HG03066 (cell line): ENCODE data around the gene HSPA6.
"Not testable (repeated sequence)": the region's sequence is repeated elsewhere in the genome, so short reads cannot be mapped to it uniquely, and the experiment has no call there.

Experiments
- ATAC-seq: cut with Tn5 transposase; IDR thresholded peaks from one replicate; pipeline ENCODE4 v1.9.1; 2021; ENCODE audit warnings: low read depth; ENCODE audit not compliant: unreplicated experiment

Gene HSPA6

DNA sequence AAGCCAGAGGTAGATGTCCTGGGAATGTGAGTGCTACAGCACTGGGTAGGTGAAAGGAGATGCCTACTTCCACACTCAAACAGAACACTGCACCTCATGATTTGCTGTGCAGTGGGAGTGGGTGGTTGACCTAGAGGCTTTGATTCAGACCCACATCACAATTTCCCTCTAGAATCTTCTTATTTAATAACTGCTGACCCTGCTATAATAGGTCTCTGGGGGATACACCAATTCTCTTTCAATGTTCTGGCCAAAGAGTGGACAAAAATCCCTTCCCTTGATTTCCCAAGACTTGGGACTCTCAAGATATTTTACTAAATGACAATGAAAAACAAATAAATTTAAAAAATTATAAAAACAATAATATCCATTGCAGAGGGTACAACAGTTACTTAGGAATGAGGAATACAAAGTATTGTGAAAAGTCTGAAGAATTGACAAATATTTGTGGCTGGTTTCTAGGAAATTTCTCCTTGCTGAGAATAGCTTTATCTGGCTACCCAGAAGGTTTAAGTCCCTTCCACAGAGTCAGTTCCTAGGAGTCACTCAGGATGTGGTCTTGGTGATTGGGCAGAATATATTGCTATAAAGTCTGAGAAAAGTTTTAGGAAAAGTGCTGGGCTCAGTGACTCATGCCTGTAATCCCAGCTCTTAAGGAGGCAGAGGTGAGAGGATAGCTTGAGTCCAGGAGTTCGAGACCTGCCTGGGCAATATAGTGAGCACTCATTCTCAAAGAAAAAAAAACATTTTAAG lies 21.5 kb upstream of the HSPA6 start:
- no peak for ATAC-seq

DNA sequence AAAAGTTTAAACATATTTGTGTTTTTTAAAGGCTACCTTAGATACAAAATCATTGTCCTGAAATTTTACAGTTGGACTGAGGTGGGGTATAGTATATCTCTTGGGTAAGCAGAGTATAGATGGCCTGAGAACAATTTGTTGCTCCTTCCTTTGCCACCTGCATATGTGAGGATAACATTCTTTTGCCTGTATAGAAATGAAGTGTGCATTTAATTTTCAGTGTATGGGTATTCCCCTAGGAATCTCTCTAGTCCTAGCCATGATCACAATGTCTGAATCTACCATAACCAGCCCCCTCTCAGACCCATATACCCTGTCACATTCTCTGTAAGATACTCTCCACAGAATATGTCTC lies 21.0 kb upstream of the HSPA6 start:
- ATAC-seq: no peak

DNA sequence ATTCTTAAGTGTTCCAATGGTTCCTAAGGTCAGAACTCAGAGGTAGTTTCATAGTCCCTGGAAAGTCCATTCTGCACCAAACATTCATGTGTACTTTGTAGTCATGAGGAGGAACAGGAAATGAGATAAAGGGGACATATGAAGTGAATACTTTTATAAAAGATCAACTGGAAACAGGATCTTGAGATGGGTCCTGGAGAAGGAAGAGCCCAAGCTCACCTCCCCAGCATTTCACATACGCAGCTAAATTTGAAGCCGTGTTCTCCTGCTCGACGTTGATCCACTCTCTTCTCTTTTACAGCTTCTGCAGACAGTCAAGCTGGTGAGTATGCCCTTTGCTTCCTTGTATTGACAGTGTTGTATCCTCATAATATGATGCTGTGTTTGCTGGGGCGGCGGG lies 18.7 kb upstream of the HSPA6 start:
- ATAC-seq: no peak

DNA sequence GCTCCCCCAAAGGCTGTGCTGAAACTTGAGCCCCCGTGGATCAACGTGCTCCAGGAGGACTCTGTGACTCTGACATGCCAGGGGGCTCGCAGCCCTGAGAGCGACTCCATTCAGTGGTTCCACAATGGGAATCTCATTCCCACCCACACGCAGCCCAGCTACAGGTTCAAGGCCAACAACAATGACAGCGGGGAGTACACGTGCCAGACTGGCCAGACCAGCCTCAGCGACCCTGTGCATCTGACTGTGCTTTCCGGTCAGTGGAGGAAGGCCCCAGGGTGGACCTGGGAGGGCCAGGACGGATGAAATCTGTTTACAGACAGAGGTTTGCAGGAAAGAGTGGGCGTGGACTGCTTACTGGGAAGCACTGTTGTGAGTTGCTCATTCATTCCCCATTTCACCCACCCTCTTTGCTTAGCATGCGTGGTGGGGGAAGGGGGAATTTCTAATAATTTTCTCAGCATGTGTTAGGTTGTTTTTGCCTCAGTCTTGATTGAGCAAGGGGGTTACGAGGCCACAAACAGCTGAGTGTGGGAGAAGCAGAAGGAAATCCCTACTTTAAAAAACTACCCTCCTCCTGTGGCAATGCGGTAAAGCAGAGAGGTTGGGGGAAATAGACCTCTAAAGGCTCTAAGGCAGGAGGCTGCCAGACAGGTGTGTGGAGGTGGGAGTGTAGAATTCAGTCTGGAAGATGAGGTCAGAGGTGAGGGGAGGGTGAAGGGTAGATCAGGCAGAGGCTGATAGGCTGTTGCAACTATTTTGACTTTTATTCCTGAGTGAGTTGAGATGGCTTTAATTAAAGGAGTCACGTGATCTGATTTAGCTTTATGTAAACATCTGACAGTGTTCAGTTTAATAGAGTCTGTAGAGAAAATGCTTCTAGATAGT lies 17.8 kb upstream of the HSPA6 start:
- ATAC-seq: no peak

DNA sequence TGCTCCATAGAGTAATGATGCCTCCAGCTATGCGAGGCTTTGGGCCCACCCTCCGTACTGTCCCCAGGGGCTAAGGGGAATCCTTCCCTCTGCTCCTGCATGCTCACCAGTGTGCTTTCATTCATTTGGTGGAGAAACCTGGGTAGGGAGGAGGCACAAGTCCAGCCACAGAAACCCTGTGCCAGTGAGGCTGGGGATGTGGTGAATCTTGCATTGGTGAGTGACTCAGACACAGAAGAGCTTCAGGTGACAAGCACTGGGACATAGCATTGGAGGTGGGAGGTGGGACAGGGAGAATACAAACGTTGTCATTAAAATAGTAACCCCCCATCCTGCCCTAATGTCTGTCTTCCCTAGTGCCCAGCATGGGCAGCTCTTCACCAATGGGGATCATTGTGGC lies 13.9 kb upstream of the HSPA6 start:
- no peak for ATAC-seq

DNA sequence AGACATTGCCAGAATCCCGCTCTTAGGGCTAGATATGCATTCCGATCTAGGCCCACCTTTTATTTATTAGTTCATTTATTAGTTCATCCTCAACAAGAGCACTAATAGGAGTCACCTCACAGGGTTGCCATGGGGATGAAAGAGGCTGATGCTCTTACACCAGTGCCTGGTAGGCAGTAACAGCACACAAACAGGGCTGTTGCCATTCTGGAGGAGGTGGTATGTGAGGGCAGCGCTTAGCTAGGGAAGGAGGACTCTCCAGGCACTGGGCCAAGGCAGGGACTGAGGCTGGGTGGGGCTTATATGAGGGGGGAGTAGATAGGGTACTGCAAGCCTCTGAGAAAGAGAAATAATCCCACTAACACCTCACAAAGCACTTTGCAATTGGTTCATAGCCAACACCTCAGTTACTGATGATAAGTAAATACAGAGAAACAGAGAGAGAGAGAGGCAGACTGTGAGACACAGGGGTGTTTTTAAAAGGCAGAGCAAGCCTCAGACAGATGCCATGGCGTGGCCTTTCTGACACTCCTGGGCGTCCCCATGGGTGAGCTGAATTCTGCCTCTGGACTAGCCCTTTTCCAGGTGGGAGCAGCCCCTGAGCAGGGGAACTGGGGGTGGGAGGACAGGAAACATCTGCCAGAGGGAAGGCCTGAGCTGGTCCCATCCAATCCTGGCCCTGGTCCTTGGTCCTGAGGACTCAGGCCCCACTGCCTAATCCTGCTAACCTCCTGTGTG lies 13.2 kb upstream of the HSPA6 start:
- no peak for ATAC-seq

DNA sequence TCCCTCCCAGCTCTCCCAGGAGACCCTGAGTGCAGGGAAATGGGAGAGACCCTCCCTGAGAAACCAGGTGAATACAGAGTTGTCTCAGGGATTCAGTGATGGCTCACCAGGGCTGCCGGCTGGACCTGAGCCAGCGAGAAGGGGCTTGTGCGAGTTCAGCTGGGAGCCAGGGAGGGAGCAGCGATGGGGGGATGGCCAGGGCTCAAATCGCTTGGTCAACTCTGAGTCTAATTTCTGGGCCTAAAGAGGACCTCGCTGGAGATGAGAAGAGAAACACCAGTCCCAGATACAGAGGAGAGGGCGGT lies 12.6 kb upstream of the HSPA6 start:
- ATAC-seq: no peak

DNA sequence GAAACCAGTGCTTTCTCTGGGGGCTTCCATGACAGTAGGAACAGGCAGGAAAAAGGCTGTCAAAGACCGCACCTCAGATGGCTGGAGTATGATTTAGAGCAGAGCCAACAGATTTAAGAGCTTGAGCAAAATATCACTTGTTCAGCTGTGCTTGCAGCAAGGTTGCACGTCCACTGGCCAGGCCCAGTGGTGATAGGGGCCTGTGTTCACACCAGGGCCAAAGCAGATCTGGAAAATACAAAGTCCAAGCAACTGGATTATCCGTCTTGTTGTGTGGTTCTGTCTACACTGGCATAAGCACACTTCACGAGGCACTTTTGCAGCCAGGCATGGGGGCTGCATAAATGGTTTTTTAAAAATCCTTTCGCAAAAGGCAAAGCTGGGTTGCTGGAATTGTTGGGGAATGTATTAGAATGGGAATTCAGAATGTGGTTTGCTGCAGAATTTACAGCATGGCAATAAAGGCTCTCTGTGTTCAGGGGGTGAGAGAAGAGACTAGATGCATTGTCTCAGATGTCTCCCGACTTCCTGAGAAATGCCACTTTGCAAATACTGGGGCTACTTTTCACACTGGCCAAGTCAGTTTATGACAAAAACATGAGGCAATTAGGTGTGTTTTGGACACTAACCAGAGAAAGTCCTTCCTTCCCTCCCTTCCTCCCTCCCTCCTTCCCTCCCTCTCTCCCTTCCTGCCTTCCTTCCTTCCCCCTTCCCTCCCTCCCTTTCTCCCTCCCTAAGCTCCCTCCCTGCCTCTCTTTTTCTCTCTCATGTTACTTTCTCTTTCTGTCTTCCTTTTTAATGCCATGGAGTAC lies 11.5 kb upstream of the HSPA6 start:
- ATAC-seq: not testable (repeated sequence)

DNA sequence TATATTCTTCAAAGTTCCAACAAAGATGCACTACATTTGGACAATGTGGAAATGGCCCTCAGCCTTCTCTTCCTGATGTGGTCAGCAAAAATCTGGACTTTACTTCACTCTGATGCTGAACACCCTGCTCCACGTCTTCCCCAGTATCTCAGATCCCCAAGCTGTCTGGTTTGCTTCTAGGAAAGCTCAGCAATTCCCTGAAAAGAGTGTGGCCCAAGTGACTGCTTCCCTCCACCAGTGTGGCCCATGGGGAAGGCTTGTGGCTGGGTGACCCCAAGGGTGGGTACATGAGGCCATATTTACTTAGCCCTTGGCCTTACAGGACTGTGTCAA lies 10.9 kb upstream of the HSPA6 start:
- ATAC-seq: not testable (repeated sequence)

DNA sequence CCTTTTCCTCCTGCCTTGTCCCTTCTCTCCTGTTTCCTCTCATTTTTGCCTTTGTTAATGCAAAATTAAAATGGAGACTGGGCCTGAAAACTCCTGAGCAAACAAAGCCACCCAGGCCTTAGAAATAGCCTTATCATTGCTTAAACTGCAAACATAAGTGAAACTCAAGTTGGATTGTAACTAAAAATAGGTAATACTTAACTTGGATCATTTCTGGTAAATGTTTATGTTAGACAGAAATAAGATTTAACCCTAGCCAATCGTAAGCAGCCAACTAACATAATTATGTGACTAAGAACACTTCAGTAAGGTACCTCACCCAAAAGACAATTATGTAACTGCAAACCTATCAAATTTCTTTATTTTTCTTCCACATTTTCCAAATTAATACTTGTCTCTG lies 10.4 kb upstream of the HSPA6 start:
- not testable (repeated sequence) for ATAC-seq

DNA sequence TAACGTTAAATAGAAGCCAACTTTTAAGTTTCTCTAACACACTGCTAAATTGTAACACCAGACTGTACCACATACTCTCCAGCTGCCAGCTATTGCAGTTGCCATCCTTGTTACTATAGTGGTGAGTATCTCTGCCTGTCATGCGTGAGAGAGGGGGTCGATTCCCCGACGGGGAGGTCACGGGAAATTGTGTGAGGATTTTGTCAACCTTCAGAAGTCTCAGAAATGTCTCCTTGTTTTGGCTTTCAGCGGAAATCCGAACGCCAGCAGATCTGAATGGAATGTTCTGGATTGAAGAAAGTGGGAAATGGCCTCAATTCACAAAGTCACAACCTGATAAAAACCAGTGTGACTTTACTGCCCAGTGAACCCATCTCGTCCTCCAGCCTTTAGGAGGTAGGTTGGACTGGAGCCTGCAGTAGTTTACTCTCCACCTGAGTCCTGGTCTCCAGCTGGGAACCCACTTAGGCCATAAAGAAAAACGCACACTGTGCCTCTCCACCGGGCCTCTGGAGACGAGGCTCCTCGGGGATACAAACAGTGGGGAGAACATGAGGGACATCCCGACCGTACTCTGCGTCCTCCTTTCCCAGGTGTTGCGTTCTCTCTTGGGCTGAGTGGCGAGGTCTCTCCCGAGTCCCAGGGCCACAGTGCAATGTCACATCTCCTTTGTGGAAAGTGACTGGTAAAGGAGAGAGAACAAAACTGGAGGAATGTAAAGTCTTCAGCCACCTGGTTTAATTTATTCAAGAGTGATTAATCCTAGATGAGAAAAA lies 1.1 kb upstream of the HSPA6 start:
- ATAC-seq: not testable (repeated sequence)

DNA sequence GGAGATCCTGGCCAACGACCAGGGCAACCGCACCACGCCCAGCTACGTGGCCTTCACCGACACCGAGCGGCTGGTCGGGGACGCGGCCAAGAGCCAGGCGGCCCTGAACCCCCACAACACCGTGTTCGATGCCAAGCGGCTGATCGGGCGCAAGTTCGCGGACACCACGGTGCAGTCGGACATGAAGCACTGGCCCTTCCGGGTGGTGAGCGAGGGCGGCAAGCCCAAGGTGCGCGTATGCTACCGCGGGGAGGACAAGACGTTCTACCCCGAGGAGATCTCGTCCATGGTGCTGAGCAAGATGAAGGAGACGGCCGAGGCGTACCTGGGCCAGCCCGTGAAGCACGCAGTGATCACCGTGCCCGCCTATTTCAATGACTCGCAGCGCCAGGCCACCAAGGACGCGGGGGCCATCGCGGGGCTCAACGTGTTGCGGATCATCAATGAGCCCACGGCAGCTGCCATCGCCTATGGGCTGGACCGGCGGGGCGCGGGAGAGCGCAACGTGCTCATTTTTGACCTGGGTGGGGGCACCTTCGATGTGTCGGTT lies 477 bp downstream of the HSPA6 start:
- peak; percentile 26 for ATAC-seq

DNA sequence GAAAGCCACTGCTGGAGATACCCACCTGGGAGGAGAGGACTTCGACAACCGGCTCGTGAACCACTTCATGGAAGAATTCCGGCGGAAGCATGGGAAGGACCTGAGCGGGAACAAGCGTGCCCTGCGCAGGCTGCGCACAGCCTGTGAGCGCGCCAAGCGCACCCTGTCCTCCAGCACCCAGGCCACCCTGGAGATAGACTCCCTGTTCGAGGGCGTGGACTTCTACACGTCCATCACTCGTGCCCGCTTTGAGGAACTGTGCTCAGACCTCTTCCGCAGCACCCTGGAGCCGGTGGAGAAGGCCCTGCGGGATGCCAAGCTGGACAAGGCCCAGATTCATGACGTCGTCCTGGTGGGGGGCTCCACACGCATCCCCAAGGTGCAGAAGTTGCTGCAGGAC lies 981 bp downstream of the HSPA6 start:
- not testable (repeated sequence) for ATAC-seq

DNA sequence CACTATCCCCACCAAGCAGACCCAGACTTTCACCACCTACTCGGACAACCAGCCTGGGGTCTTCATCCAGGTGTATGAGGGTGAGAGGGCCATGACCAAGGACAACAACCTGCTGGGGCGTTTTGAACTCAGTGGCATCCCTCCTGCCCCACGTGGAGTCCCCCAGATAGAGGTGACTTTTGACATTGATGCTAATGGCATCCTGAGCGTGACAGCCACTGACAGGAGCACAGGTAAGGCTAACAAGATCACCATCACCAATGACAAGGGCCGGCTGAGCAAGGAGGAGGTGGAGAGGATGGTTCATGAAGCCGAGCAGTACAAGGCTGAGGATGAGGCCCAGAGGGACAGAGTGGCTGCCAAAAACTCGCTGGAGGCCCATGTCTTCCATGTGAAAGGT lies 1.6 kb downstream of the HSPA6 start:
- ATAC-seq: not testable (repeated sequence)

DNA sequence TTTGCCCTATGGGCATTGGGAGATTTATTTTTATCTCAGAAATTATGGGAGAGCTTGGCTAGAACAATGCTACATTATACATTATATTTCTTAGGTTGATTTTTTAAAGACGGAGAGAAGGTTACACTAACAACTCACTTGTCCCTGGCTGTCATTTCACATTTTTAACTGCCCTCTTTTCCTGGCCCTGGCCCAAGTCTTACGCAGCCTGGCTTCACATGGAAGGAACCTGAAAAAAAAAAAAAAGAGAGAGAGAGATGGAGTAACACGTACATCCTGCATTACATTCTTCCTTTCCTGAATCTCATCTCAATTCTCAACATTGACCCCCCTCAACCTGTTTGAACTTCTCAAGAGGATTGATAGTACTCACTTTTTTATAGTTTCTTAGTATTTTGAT lies 4.2 kb downstream of the HSPA6 start:
- ATAC-seq: not testable (repeated sequence)

DNA sequence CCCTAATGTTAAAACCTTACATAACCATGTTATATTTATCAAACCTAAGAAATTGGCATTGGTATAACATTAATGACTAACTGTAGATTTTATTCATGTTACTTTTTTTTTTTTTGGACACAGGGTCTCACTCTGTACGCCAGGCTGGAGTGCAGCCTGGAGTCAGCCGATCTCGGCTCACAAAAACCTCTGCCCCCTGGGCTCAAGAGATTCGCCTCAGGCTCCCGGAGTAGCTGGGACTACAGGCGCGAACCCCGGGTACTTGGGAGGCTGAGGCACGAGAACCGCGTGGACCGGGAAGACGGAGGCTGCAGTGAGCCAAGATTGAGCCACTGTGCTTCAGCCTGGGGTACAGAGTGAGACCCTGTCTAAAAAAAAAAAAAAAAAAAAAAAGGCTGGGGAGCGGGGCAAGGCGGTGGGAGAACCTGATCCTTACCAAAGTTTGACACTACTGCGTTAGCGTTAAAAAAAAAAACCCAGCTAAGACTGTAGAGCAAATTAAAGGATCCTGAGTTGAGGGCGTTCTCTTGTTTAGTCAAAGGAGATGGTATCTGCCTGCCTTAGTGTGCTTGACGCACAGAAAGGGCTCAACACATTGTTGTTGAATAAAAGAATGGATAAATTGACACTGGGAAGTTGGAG lies 5.2 kb downstream of the HSPA6 start:
- not testable (repeated sequence) for ATAC-seq

DNA sequence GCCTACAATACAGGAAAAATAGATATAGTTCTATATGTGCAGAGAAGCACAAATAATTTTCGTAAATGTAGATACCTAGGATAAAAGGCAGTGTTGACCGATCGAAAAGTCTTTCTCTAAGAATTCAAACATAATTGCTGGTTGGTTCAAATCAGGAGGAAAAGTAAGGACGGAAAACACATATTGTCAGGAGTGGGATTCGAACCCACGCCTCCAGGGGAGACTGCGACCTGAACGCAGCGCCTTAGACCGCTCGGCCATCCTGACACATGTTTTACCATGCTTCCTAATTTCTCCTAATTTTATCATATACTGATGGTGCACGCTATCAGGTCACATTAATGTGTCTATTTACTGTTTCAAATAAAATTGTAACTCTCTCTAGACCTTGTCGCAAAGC lies 5.8 kb downstream of the HSPA6 start:
- peak; percentile 38 for ATAC-seq

DNA sequence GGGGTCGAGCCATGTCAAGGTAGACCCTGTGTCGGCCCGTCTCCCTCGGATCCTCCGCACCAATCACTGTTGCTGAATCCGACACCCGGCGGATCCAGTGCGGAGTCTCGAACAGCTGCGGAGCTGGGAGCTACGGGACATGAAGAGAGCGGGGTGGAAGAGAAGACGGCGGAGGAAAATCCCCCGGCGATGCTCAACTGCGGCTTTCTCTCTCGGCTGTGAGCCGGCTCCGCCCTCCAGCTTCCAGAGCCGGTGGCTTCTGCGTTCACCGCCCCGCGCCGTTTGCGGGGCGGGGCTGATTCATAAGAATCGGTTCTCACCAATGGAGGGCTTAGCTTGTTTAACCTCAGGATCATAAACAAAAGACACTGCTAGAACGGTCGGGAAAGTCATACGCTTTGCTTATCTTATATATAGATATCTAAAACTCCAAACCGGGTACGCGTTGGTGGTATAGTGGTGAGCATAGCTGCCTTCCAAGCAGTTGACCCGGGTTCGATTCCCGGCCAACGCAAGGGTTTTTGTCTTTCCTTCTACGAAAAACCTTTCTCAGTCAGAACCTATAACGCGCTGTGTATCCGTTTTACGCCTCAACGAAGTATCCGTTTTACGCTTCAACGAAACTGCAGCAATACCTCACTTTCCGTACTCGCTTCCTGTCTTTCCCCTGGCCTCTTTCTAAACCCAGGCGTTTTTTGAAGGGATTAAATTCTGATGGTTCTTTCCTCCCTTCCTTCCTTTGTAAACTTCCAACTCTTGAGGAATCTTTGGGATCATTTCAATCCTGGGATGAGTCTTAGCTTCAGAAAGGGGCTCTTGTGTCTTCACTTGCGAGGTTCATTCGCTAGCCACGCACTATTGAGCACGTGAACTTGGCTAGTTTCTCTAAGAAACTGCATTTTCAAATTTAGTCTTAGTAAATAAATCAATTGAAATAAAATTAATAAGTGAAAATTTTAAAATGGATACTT lies 6.6 kb downstream of the HSPA6 start:
- ATAC-seq: peak; percentile 64
